K562 (cell line): ENCODE data around the gene CTRB2.

Source experiments
- CBX5 ChIP-seq: IDR thresholded peaks from 2 replicates; pipeline ENCODE4 v1.6.1; 2014; ENCODE audit warnings: low read depth, borderline replicate concordance
- MTA2 ChIP-seq: fragments of 450-650 bp; IDR thresholded peaks from 2 replicates; pipeline ENCODE4 v1.6.1; 2016; ENCODE audit warnings: low read depth
- SIRT6 ChIP-seq: IDR thresholded peaks from one replicate; pipeline ENCODE4 v1.6.1; 2012; ENCODE audit warnings: low read depth, mild to moderate bottlenecking, control low read depth, inconsistent platforms, low read length, moderate library complexity
- ZNF140 ChIP-seq: fragments of 250-450 bp; sonication (Bioruptor Pico); IDR thresholded peaks from 2 replicates; pipeline ENCODE4 v1.8.0; 2021; ENCODE audit warnings: moderate library complexity, mild to moderate bottlenecking, inconsistent platforms
- ZNF354B ChIP-seq: fragments of 250-450 bp; sonication (Bioruptor Pico); IDR thresholded peaks from 2 replicates; pipeline ENCODE4 v1.4.0; 2020

DNA sequence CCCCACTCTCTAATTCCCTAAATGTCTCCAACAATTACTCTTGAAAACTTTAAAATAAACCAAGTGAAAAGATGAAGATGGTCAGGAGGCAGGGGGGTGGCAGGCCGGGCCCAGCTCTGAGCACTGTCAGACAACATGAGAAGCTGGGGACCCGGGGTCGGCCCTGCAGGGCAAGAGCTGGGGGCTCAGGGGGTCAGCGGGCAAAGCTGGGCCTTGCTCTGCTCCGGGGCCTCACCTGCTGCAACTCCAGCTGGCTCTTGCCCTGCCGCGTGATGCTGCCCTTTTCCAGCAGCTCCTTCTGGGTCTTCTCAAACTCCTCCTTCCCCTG is 26.6 kb upstream of the CTRB2 start:
- TF ChIP-seq MTA2 (no peak), ZNF140 (CRISPR knock-in tag) (no peak), ZNF354B (CRISPR knock-in tag) (no peak), CBX5 (no peak), SIRT6 (no peak)
